ENCODE results near the gene TNNT1.

DNA sequence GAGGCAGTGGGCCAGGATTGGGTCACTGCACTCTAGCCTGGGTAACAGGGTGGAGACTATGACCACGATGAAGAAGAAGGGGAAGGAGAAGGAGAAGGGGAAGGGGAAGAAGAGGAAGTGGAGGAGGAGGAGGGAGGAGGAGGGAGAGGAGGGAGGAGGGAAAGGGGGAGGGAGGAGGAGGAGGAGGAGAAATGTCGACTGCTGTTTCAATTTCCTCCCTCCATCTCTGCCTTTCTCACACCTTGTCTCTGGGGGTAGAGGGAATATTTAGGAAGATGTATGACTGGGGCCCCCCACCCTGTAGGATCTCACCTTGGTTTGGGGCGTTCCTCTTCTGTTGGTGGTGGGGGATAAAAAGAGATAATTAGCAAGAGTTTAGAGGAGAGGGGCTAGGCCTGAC lies 3.8 kb downstream of the TNNT1 start:
- TF ChIP-seq POLR2AphosphoS5 (IDR thresholded peaks at IDR 0.05; ENCODE audit: borderline replicate concordance, low read depth, low read length) (no peak), EZH2 (IDR thresholded peaks at IDR 0.05) (no peak)

All from SK-N-MC (cell line).